H9 (cell line): Measurements from ENCODE around the gene WDR36. TPM values are rescaled to one million over a fixed set of nuclear protein-coding genes. Genes with fewer than 3 reads are reported as not detected.

ENCODE experiments used
- DNase-seq: peaks from one replicate; pipeline ENCODE4 v3.0.0-alpha.2; 2017
- H2AFZ ChIP-seq: one replicate; pipeline ENCODE4 v1.6.1; 2013; ENCODE audit warnings: mild to moderate bottlenecking, low read length, control low read depth, moderate library complexity
- H2AK5ac ChIP-seq: 2 replicates; pipeline ENCODE4 v1.6.1; 2013; ENCODE audit warnings: low read length, control low read depth, mixed read lengths; ENCODE audit not compliant: insufficient read length
- H2BK120ac ChIP-seq: one replicate; pipeline ENCODE4 v1.6.1; 2013; ENCODE audit warnings: low read depth, mild to moderate bottlenecking, low read length, control low read depth, inconsistent platforms; ENCODE audit not compliant: poor library complexity, severe bottlenecking
- H2BK12ac ChIP-seq: 2 replicates; pipeline ENCODE4 v1.6.1; 2013; ENCODE audit warnings: low read length, control low read depth, mixed read lengths, low read depth; ENCODE audit not compliant: insufficient read length
- H2BK15ac ChIP-seq: 2 replicates; pipeline ENCODE4 v1.6.1; 2013; ENCODE audit warnings: low read depth, low read length, control low read depth
- H2BK20ac ChIP-seq: one replicate; pipeline ENCODE4 v1.6.1; 2013; ENCODE audit warnings: low read depth, mild to moderate bottlenecking, low read length, control low read depth, inconsistent platforms; ENCODE audit not compliant: poor library complexity, severe bottlenecking
- H2BK5ac ChIP-seq: 2 replicates; pipeline ENCODE4 v1.6.1; 2013; ENCODE audit warnings: low read length, control low read depth, mixed read lengths; ENCODE audit not compliant: insufficient read length
- H3K14ac ChIP-seq: 2 replicates; pipeline ENCODE4 v1.6.1; 2013; ENCODE audit warnings: low read length, control low read depth; ENCODE audit not compliant: insufficient read depth
- H3K18ac ChIP-seq: 2 replicates; pipeline ENCODE4 v1.6.1; 2013; ENCODE audit warnings: low read depth, mild to moderate bottlenecking, mixed read lengths, low read length, control low read depth; ENCODE audit not compliant: insufficient read length
- H3K23ac ChIP-seq: 2 replicates; pipeline ENCODE4 v1.6.1; 2013; ENCODE audit warnings: low read length, control low read depth, mixed read lengths, low read depth; ENCODE audit not compliant: insufficient read length
- H3K23me2 ChIP-seq: 2 replicates; pipeline ENCODE4 v1.6.1; 2013; ENCODE audit warnings: low read depth, mild to moderate bottlenecking, mixed read lengths, low read length, control low read depth; ENCODE audit not compliant: insufficient read length, poor library complexity, severe bottlenecking
- H3K27ac ChIP-seq: 2 replicates; pipeline ENCODE4 v1.5.1; 2013; ENCODE audit warnings: low read length, control low read depth, mixed read lengths, low read depth; ENCODE audit not compliant: insufficient read length
- H3K27me3 ChIP-seq: 2 replicates; pipeline ENCODE4 v1.6.1; 2013; ENCODE audit warnings: low read length, control low read depth, inconsistent platforms; ENCODE audit not compliant: insufficient read depth
- H3K4ac ChIP-seq: 2 replicates; pipeline ENCODE4 v1.6.1; 2013; ENCODE audit warnings: low read depth, mild to moderate bottlenecking, control low read depth, inconsistent platforms, low read length, moderate library complexity
- H3K4me1 ChIP-seq: 2 replicates; pipeline ENCODE4 v1.6.1; 2013; ENCODE audit warnings: low read length, control low read depth, inconsistent platforms; ENCODE audit not compliant: insufficient read depth
- H3K4me2 ChIP-seq: 2 replicates; pipeline ENCODE4 v1.6.1; 2013; ENCODE audit warnings: low read length, control low read depth, mixed read lengths; ENCODE audit not compliant: insufficient read length, insufficient read depth
- H3K56ac ChIP-seq: 2 replicates; pipeline ENCODE4 v1.6.1; 2013; ENCODE audit warnings: low read depth, mild to moderate bottlenecking, mixed read lengths, low read length, control low read depth; ENCODE audit not compliant: insufficient read length
- H3K79me1 ChIP-seq: 2 replicates; pipeline ENCODE4 v1.6.1; 2013; ENCODE audit warnings: low read depth, mild to moderate bottlenecking, moderate library complexity, low read length, control low read depth, inconsistent platforms; ENCODE audit not compliant: insufficient read depth, poor library complexity, severe bottlenecking
- H3K79me2 ChIP-seq: 2 replicates; pipeline ENCODE4 v1.6.1; 2013; ENCODE audit warnings: low read length, control low read depth, inconsistent platforms; ENCODE audit not compliant: insufficient read depth
- H3K9ac ChIP-seq: 2 replicates; pipeline ENCODE4 v1.6.1; 2013; ENCODE audit warnings: low read length, control low read depth, mixed read lengths; ENCODE audit not compliant: insufficient read length; ENCODE audit errors: extremely low read depth
- H3K9me3 ChIP-seq: one replicate; pipeline ENCODE4 v1.6.1; 2013; ENCODE audit warnings: low read depth, low read length, inconsistent platforms; ENCODE audit not compliant: control insufficient read depth
- H3T11ph ChIP-seq: one replicate; pipeline ENCODE4 v1.6.1; 2013; ENCODE audit warnings: mild to moderate bottlenecking, low read length, control low read depth, inconsistent platforms
- H4K20me1 ChIP-seq: one replicate; pipeline ENCODE4 v1.6.1; 2013; ENCODE audit not compliant: control insufficient read depth, insufficient read length, insufficient read depth
- H4K5ac ChIP-seq: 2 replicates; pipeline ENCODE4 v1.6.1; 2013; ENCODE audit warnings: low read depth, mild to moderate bottlenecking, mixed read lengths, low read length, control low read depth; ENCODE audit not compliant: insufficient read length
- H4K8ac ChIP-seq: replicated peaks from 2 replicates; pipeline ENCODE4 v1.6.1; 2013; ENCODE audit warnings: low read length, control low read depth, mixed read lengths, low read depth; ENCODE audit not compliant: insufficient read length
- H4K91ac ChIP-seq: 2 replicates; pipeline ENCODE4 v1.6.1; 2013; ENCODE audit warnings: low read depth, mild to moderate bottlenecking, moderate library complexity, mixed read lengths, low read length, control low read depth; ENCODE audit not compliant: insufficient read length
- H3K27ac Mint-ChIP-seq, 3 experiments: 2 replicates in 2 of 3; 3 replicates in 1 of 3; pipeline ENCODE4 v1.8.0; 2020 to 2021; ENCODE audit warnings: mixed read lengths in 3 of 3, mild to moderate bottlenecking in 1 of 3, moderate library complexity in 1 of 3
- H3K27me3 Mint-ChIP-seq: 2 replicates; pipeline ENCODE4 v1.8.0; 2021; ENCODE audit warnings: low read depth, mild to moderate bottlenecking, moderate library complexity, mixed read lengths
- H3K36me3 Mint-ChIP-seq, 3 experiments: 2 replicates in 2 of 3; 3 replicates in 1 of 3; pipeline ENCODE4 v1.8.0; 2020 to 2021; ENCODE audit warnings: low read depth in 3 of 3, mixed read lengths in 3 of 3; ENCODE audit not compliant: insufficient read depth in 1 of 3
- H3K4me1 Mint-ChIP-seq, 2 experiments: 2 replicates each; pipeline ENCODE4 v1.8.0; 2020; ENCODE audit warnings: mixed read lengths in 2 of 2
- H3K4me3 Mint-ChIP-seq, 2 experiments: 2 replicates in 1 of 2; 3 replicates in 1 of 2; pipeline ENCODE4 v1.8.0; 2020 to 2021; ENCODE audit warnings: mild to moderate bottlenecking in 2 of 2, mixed read lengths in 2 of 2, moderate library complexity in 1 of 2
- H3K9me3 Mint-ChIP-seq, 2 experiments: 2 replicates in 1 of 2; 3 replicates in 1 of 2; pipeline ENCODE4 v1.8.0; 2020; ENCODE audit warnings: mild to moderate bottlenecking in 2 of 2, mixed read lengths in 2 of 2, moderate library complexity in 1 of 2
- CTCF ChIP-seq: fragments of 200-600 bp; sonication (generic); conservative IDR thresholded peaks from 3 replicates; pipeline ENCODE4 v1.8.0; 2021; ENCODE audit warnings: antibody characterized with exemption, mild to moderate bottlenecking
- total RNA-seq: library from RNA; stranded (reverse); gene quantifications from 2 replicates; pipeline ENCODE4 v1.2.1, GENCODE V29; 2021

WDR36 gene
- total RNA-seq, 1 experiment from 2014 or later, result 42.0 TPM

GRCh38 chr5:111058064-111058463 lies 34.1 kb upstream of the WDR36 start:
- Histone ChIP-seq H3K4me1 (no peaks in the 10 kb centered on the region), H3T11ph (no peak overlapping the region), H2BK15ac (no peak overlapping the region), H4K8ac (no peak overlapping the region), H3K4me2 (no peak overlapping the region), H3K9me3 (no peaks in the 10 kb centered on the region), H3K4ac (no peak overlapping the region), H4K91ac (no peak overlapping the region), H2BK120ac (no peak overlapping the region), H2AK5ac (no peak overlapping the region), H2BK12ac (no peak overlapping the region), H3K23me2 (no peaks in the 10 kb centered on the region), H3K23ac (no peak overlapping the region), H3K56ac (no peak overlapping the region), H3K14ac (no peak overlapping the region), H4K5ac (no peak overlapping the region), H3K79me1 (no peaks in the 10 kb centered on the region), H4K20me1 (no peaks in the 10 kb centered on the region), H2BK5ac (no peak overlapping the region), H3K27me3 (no peaks in the 10 kb centered on the region), H3K18ac (no peak overlapping the region), H2BK20ac (no peak overlapping the region), H2AFZ (no peak overlapping the region), H3K27ac (no peak overlapping the region), H3K9ac (no peak overlapping the region), H3K79me2 (no peaks in the 10 kb centered on the region)
- peaks cover 4% of the 10 kb centered on the region for H3K27me3 Mint-ChIP-seq
- H3K9me3 Mint-ChIP-seq, result no peaks in the 10 kb centered on the region; a peak in 1 of 5 replicates
- no peaks in the 10 kb centered on the region for H3K36me3 Mint-ChIP-seq
- H3K4me3 Mint-ChIP-seq, result no peak overlapping the region
- H3K27ac Mint-ChIP-seq, result no peak overlapping the region
- TF ChIP-seq CTCF, result no peak
- DNase-seq, result no peak
- no peaks in the 10 kb centered on the region for H3K4me1 Mint-ChIP-seq
